Sigmoid colon (tissue), 7 donors: ENCODE measurements around the gene KRTAP6-1. TPM values are rescaled to one million over a fixed set of nuclear protein-coding genes. Genes with fewer than 3 reads are reported as not detected.

Experiments
- DNase-seq: peaks from one replicate; pipeline ENCODE4 v3.0.0-alpha.2; 2019
- H3K27ac ChIP-seq, 4 donors: fragments of 200-600 bp; sonication (generic); one replicate each; pipeline ENCODE4 v1.5.1; 2016 to 2019; ENCODE audit warnings: mild to moderate bottlenecking in 1 of 4
- H3K27me3 ChIP-seq, 3 donors: fragments of 200-600 bp; sonication (generic); one replicate each; pipeline ENCODE4 v1.5.1; 2019; ENCODE audit warnings: mild to moderate bottlenecking in 1 of 3
- H3K36me3 ChIP-seq, 4 donors: fragments of 200-600 bp; sonication (generic); one replicate each; pipeline ENCODE4 v1.5.1; 2016 to 2019
- H3K4me1 ChIP-seq, 4 donors: fragments of 200-600 bp; sonication (generic); one replicate each; pipeline ENCODE4 v1.5.1; 2017 to 2019
- H3K4me3 ChIP-seq, 4 donors: fragments of 200-600 bp; sonication (generic); one replicate each; pipeline ENCODE4 v1.5.1; 2017 to 2019; ENCODE audit warnings: mild to moderate bottlenecking in 2 of 4, moderate library complexity in 1 of 4
- H3K9me3 ChIP-seq, 4 donors: fragments of 200-600 bp in 3 of 4; sonication (generic) in 3 of 4; one replicate each; pipeline versions ENCODE4 v1.5.1 to v1.6.1; 2013 to 2019
- CTCF ChIP-seq, 4 experiments: fragments of 450-650 bp in 3 of 4; fragments of 200-600 bp in 1 of 4; IDR thresholded peaks; one replicate each; pipeline ENCODE4 v1.5.1; 2016 to 2019; ENCODE audit warnings: antibody characterized with exemption in 4 of 4, mild to moderate bottlenecking in 3 of 4, moderate library complexity in 2 of 4
- EP300 ChIP-seq, 4 donors: sonication (generic); formaldehyde crosslinking; IDR thresholded peaks; one replicate each; pipeline ENCODE4 v1.6.1; 2017; ENCODE audit warnings: antibody characterized with exemption in 4 of 4
- POLR2A ChIP-seq, 2 donors: fragments of 450-650 bp; IDR thresholded peaks; one replicate each; pipeline ENCODE4 v1.6.1; 2016; ENCODE audit warnings: antibody characterized with exemption in 2 of 2, mild to moderate bottlenecking in 2 of 2, moderate library complexity in 2 of 2
- POLR2AphosphoS5 ChIP-seq, 4 donors: sonication (generic); formaldehyde crosslinking; IDR thresholded peaks; one replicate each; pipeline ENCODE4 v1.6.1; 2017; ENCODE audit warnings: antibody characterized with exemption in 4 of 4
- WGBS, 2 donors: extraction: QIAGEN DNeasy Blood & Tissue Kit; methylation state at CpG; one replicate each; pipeline ENCODE4 v1.1.7; 2013; 5-methylcytosine and 5-hydroxymethylcytosine counted together
- intact Hi-C: fragments of 100-400 bp; cut with DNase I; formaldehyde crosslinking; loops from one replicate; pipeline ENCODE4 v1.15.1; 2023
- polyA plus RNA-seq, 3 donors: library from polyadenylated mRNA; stranded (reverse); fragments of 200-250 nt; gene quantifications; one replicate each; pipeline ENCODE4 v1.2.3, GENCODE V29; 2013
- total RNA-seq, 4 donors: library from RNA; depleted of rRNA; stranded (reverse); fragments of >200 nt; gene quantifications; one replicate each; pipeline ENCODE4 v1.1.0, GENCODE V29; 2016
- donor health status: healthy with polysubstance abuse.
- donor health status: Bipolar disorder and iron deficiency.
- donor health status: healthy.

KRTAP6-1 gene
- total RNA-seq, result not detected
- polyA plus RNA-seq, result not detected

GRCh38 chr21:30613836-30614235 is at the start of gene KRTAP6-1:
Gene KRTAP6-1, minus strand, starts transcription at chr21:30613930. Its CDS starts 26 bp downstream, at chr21:30613904.
- H3K4me3 ChIP-seq, result no peak within 1 kb of the TSS
- no peak within 1 kb of the TSS for H3K27ac ChIP-seq
- intact Hi-C loops, result no loop called here
- no peak for TF ChIP-seq POLR2AphosphoS5 (IDR thresholded peaks at IDR 0.05)
- TF ChIP-seq POLR2A (IDR thresholded peaks at IDR 0.05), result no peak
- TF ChIP-seq CTCF (IDR thresholded peaks at IDR 0.05), result no peak
- TF ChIP-seq EP300 (IDR thresholded peaks at IDR 0.05), result no peak
- 63 to 66% methylated on average over 2 of the region's 2 CpGs for WGBS, 2 donors
- DNase-seq, result no peak
- no peaks in the 10 kb centered on the region for H3K27me3 ChIP-seq
- no peaks in the 10 kb centered on the region for H3K4me1 ChIP-seq
- H3K36me3 ChIP-seq, result no peaks in the 10 kb centered on the region
- H3K9me3 ChIP-seq, result no peaks in the 10 kb centered on the region

- H3K4me3 ChIP-seq, result no peak overlapping the region
- intact Hi-C loops, result no loop called here
- DNase-seq, result no peak
- no peaks in the 10 kb centered on the region for H3K36me3 ChIP-seq
- H3K27me3 ChIP-seq, result no peaks in the 10 kb centered on the region
- no peak overlapping the region for H3K27ac ChIP-seq
- H3K4me1 ChIP-seq, result no peaks in the 10 kb centered on the region
- TF ChIP-seq EP300 (IDR thresholded peaks at IDR 0.05) (no peak), POLR2A (IDR thresholded peaks at IDR 0.05) (no peak), CTCF (IDR thresholded peaks at IDR 0.05) (no peak), POLR2AphosphoS5 (IDR thresholded peaks at IDR 0.05) (no peak)
- H3K9me3 ChIP-seq, result no peaks in the 10 kb centered on the region
These were observed 39.2 kb upstream of the KRTAP6-1 start for GRCh38 chr21:30652891-30653290.

- WGBS, 2 donors, result 74 to 82% methylated on average over 1 of the region's 1 CpG
- H3K27ac ChIP-seq, result no peak overlapping the region
- DNase-seq, result no peak
- no peaks in the 10 kb centered on the region for H3K4me1 ChIP-seq
- TF ChIP-seq POLR2A (IDR thresholded peaks at IDR 0.05), result no peak
- TF ChIP-seq POLR2AphosphoS5 (IDR thresholded peaks at IDR 0.05), result no peak
- TF ChIP-seq CTCF (IDR thresholded peaks at IDR 0.05), result no peak
- TF ChIP-seq EP300 (IDR thresholded peaks at IDR 0.05), result no peak
- H3K9me3 ChIP-seq, result no peaks in the 10 kb centered on the region
- H3K27me3 ChIP-seq, result no peaks in the 10 kb centered on the region
- no peaks in the 10 kb centered on the region for H3K36me3 ChIP-seq
- H3K4me3 ChIP-seq, result no peak overlapping the region
- intact Hi-C loops, result no loop called here
These were observed 33.2 kb upstream of the KRTAP6-1 start for GRCh38 chr21:30646904-30647414.

DNA sequence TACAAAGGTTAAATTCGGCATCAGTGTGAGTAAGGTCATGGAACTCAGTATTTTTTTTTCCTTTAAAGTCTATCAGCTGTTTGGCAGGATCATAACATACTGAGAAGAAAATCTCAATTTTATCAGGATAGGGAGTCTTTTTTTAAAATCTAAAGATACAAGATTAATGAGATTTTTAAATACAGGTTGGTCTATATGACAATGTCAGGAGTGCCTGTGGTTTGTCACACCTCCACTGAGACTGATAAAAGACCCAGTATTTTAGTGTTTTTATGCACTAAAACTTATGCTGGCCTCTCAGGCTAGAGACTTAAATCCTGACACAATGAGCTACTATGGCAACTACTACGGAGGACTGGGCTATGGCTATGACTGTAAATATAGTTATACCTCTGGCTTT is 28.8 kb upstream of the KRTAP6-1 start, which contains the start of gene KRTAP20-3:
KRTAP20-3 (plus strand) TSS at position 301 of the 400 bp plus-strand sequence.
- H3K27me3 ChIP-seq, result no peaks in the 10 kb centered on the region
- intact Hi-C loops, result no loop called here
- no peaks in the 10 kb centered on the region for H3K9me3 ChIP-seq
- no peaks in the 10 kb centered on the region for H3K36me3 ChIP-seq
- H3K27ac ChIP-seq, result no peak within 1 kb of the TSS
- DNase-seq, result no peak
- H3K4me1 ChIP-seq, result no peaks in the 10 kb centered on the region
- TF ChIP-seq POLR2AphosphoS5 (IDR thresholded peaks at IDR 0.05) (no peak), CTCF (IDR thresholded peaks at IDR 0.05) (no peak), EP300 (IDR thresholded peaks at IDR 0.05) (no peak), POLR2A (IDR thresholded peaks at IDR 0.05) (no peak)
- WGBS, 2 donors, result 89 to 93% methylated on average over 2 of the region's 2 CpGs
- H3K4me3 ChIP-seq, result no peak within 1 kb of the TSS

DNA sequence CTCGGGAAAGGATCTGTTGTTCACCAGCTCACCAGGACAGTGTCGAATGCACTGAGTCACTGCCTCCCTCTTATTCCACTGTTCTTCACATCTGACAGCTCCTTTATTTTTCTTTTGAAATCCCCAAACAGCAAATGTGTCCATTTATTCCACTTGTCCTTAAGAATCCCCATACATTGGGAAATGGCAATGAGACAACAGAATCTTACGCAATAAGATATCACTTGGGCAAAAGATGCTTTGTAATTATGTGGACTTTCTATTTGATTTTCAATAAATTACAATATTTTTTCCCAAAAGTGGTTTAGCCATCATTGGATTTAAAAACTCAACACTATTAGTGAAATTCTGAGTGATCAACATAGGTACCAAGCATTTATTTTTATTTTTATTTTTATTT is 25.0 kb upstream of the KRTAP6-1 start:
- DNase-seq, result no peak
- Histone ChIP-seq H3K36me3 (no peaks in the 10 kb centered on the region), H3K4me3 (no peak overlapping the region), H3K27ac (no peak overlapping the region), H3K9me3 (no peaks in the 10 kb centered on the region), H3K4me1 (no peaks in the 10 kb centered on the region), H3K27me3 (no peaks in the 10 kb centered on the region)
- intact Hi-C loops, result no loop called here
- WGBS, 2 donors, result 86 to 95% methylated on average over 3 of the region's 3 CpGs
- TF ChIP-seq POLR2A (IDR thresholded peaks at IDR 0.05), result no peak
- TF ChIP-seq EP300 (IDR thresholded peaks at IDR 0.05), result no peak
- TF ChIP-seq CTCF (IDR thresholded peaks at IDR 0.05), result no peak
- TF ChIP-seq POLR2AphosphoS5 (IDR thresholded peaks at IDR 0.05), result no peak
